GM23338 (cell line): ENCODE results near the gene ZNF836. TPM values are rescaled to one million over a fixed set of nuclear protein-coding genes. Genes with fewer than 3 reads are reported as not detected.

Experiments used
- ATAC-seq: fragments of 200-7000 bp; cut with Tn5 transposase; 3 replicates; pipeline ENCODE4 v1.9.1; 2020
- DNase-seq: peaks from one replicate; pipeline ENCODE4 v3.0.0-alpha.2; 2015; ENCODE audit warnings: low spot score
- H2AFZ ChIP-seq: fragments of 200-600 bp; sonication (generic); 2 replicates; pipeline ENCODE4 v1.8.0; 2016; ENCODE audit warnings: antibody characterized with exemption, mild to moderate bottlenecking, moderate library complexity
- H3F3A ChIP-seq: fragments of 200-600 bp; sonication (generic); replicated peaks from 2 replicates; pipeline ENCODE4 v1.8.0; 2017; ENCODE audit warnings: antibody characterized with exemption, mixed run types, low read depth
- H3K27ac ChIP-seq: fragments of 200-600 bp; sonication (generic); 2 replicates; pipeline ENCODE4 v1.6.1; 2016; ENCODE audit warnings: low read depth
- H3K27me3 ChIP-seq: fragments of 200-600 bp; sonication (generic); 2 replicates; pipeline ENCODE4 v1.8.0; 2016; ENCODE audit warnings: mild to moderate bottlenecking, mixed run types, moderate library complexity; ENCODE audit not compliant: insufficient read depth
- H3K36me3 ChIP-seq: fragments of 200-600 bp; sonication (generic); 2 replicates; pipeline ENCODE4 v1.8.0; 2016; ENCODE audit warnings: mild to moderate bottlenecking; ENCODE audit not compliant: insufficient read depth
- H3K4me1 ChIP-seq: fragments of 200-600 bp; sonication (generic); 2 replicates; pipeline ENCODE4 v1.8.0; 2016; ENCODE audit warnings: mild to moderate bottlenecking, moderate library complexity; ENCODE audit not compliant: insufficient read depth
- H3K4me2 ChIP-seq: fragments of 200-600 bp; sonication (generic); 2 replicates; pipeline ENCODE4 v1.7.1; 2017; ENCODE audit warnings: mixed run types
- H3K4me3 ChIP-seq: fragments of 200-600 bp; sonication (generic); 2 replicates; pipeline ENCODE4 v1.6.1; 2016; ENCODE audit warnings: mixed run types
- H3K79me2 ChIP-seq: fragments of 200-600 bp; sonication (generic); replicated peaks from 2 replicates; pipeline ENCODE4 v1.8.0; 2017; ENCODE audit warnings: mild to moderate bottlenecking; ENCODE audit not compliant: insufficient read depth
- H3K9me2 ChIP-seq: fragments of 200-600 bp; sonication (generic); 2 replicates; pipeline ENCODE4 v1.8.0; 2017; ENCODE audit not compliant: insufficient read depth
- H4K20me1 ChIP-seq: fragments of 200-600 bp; sonication (generic); replicated peaks from 2 replicates; pipeline ENCODE4 v1.8.0; 2017; ENCODE audit warnings: mild to moderate bottlenecking; ENCODE audit not compliant: insufficient read depth
- H3K27ac Mint-ChIP-seq: 2 replicates; pipeline ENCODE4 v1.8.0; 2020; ENCODE audit warnings: inconsistent platforms, mild to moderate bottlenecking, moderate library complexity, mixed read lengths
- H3K27me3 Mint-ChIP-seq: 3 replicates; pipeline ENCODE4 v1.8.0; 2022; ENCODE audit warnings: low read depth, mild to moderate bottlenecking, moderate library complexity, mixed read lengths, inconsistent platforms; ENCODE audit not compliant: insufficient read depth, poor library complexity
- H3K36me3 Mint-ChIP-seq: 3 replicates; pipeline ENCODE4 v1.8.0; 2021; ENCODE audit warnings: low read depth, mild to moderate bottlenecking, inconsistent platforms, moderate library complexity, mixed read lengths
- H3K4me1 Mint-ChIP-seq: 3 replicates; pipeline ENCODE4 v1.8.0; 2020; ENCODE audit warnings: mild to moderate bottlenecking, inconsistent platforms, mixed read lengths
- H3K4me3 Mint-ChIP-seq: 3 replicates; pipeline ENCODE4 v1.8.0; 2021; ENCODE audit warnings: moderate library complexity, mild to moderate bottlenecking, inconsistent platforms, mixed read lengths
- H3K9me3 Mint-ChIP-seq: 3 replicates; pipeline ENCODE4 v1.8.0; 2020; ENCODE audit warnings: moderate library complexity, mild to moderate bottlenecking, inconsistent platforms, mixed read lengths
- CREB1 ChIP-seq: fragments of 250-450 bp; sonication (Bioruptor Pico); IDR thresholded peaks from 2 replicates; pipeline ENCODE4 v1.5.0; 2020; ENCODE audit warnings: low read depth, mild to moderate bottlenecking, moderate library complexity
- EZH2 ChIP-seq: fragments of 200-600 bp; sonication (generic); IDR thresholded peaks from one replicate; pipeline ENCODE4 v1.8.0; 2017; ENCODE audit warnings: antibody characterized with exemption, mild to moderate bottlenecking, low read depth; ENCODE audit not compliant: unreplicated experiment
- NANOG ChIP-seq: IDR thresholded peaks from 2 replicates; pipeline ENCODE4 v1.6.1; 2016; ENCODE audit warnings: antibody characterized with exemption, borderline replicate concordance
- STAT1 ChIP-seq: IDR thresholded peaks from one replicate; pipeline ENCODE4 v1.6.1; 2016; ENCODE audit warnings: antibody characterized with exemption; ENCODE audit not compliant: unreplicated experiment
- ZNF331 ChIP-seq: fragments of 250-450 bp; sonication (Bioruptor Pico); IDR thresholded peaks from 2 replicates; pipeline ENCODE4 v1.5.0; 2020; ENCODE audit warnings: low read depth, mild to moderate bottlenecking, moderate library complexity
- ZNF462 ChIP-seq: fragments of 250-450 bp; sonication (Bioruptor Pico); IDR thresholded peaks from 2 replicates; pipeline ENCODE4 v1.5.0; 2020; ENCODE audit warnings: mild to moderate bottlenecking, moderate library complexity
- polyA plus RNA-seq: library from polyadenylated mRNA; unstranded; fragments of >200 nt; fragmentation: Nextera tagmentation; extraction: Ambion mirVana; gene quantifications from 2 replicates; pipeline ENCODE4 v1.2.1, GENCODE V29; 2016
- total RNA-seq: library from RNA; depleted of rRNA; stranded (reverse); fragments of >200 nt; shearing (Covaris generic); gene quantifications from 2 replicates; pipeline ENCODE4 v1.2.3, GENCODE V29; 2014
- TF ChIP-seq, protein P1 (sequence below): IDR thresholded peaks from 2 replicates; pipeline ENCODE4 v1.6.1; 2016; ENCODE audit warnings: antibody characterized with exemption

The ZNF836 gene
- total and polyA plus RNA-seq, 2 experiments from 2014 or later, result 11.8 to 18.6 TPM

DNA sequence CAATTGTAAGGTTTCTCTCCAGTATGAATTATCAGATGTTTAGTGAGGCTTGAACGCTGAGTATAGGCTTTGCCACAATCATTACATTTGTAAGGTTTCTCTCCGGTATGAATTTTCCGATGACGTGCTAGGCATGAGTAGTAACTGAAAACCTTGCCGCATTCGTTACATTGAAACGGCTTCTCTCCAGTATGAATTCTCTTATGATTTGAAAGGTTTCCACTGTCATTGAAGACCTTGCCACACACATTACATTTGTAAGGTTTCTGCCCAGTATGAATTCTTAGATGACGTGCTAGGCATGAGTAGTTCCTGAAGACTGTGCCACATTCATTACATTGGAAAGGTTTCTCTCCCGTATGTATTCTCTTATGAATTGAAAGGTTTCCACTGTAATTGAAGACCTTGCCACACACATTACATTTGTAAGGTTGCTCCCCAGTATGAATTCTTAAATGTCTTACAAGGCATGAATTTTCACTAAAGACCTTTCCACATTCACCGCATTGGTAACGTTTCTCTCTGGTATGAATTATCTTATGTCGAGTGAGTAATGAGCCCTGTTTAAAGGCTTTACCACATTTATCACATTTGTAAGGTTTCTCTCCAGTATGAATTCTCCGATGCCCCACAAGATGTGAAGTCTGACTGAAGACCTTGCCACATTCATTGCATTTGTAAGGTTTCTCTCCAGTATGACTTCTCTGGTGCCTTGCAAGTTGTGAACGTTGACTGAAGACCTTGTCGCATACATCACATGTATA lies 15.6 kb downstream of the ZNF836 start (continued):
- TF ChIP-seq, protein P1, sequence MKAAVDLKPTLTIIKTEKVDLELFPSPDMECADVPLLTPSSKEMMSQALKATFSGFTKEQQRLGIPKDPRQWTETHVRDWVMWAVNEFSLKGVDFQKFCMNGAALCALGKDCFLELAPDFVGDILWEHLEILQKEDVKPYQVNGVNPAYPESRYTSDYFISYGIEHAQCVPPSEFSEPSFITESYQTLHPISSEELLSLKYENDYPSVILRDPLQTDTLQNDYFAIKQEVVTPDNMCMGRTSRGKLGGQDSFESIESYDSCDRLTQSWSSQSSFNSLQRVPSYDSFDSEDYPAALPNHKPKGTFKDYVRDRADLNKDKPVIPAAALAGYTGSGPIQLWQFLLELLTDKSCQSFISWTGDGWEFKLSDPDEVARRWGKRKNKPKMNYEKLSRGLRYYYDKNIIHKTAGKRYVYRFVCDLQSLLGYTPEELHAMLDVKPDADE, result no peak

DNA sequence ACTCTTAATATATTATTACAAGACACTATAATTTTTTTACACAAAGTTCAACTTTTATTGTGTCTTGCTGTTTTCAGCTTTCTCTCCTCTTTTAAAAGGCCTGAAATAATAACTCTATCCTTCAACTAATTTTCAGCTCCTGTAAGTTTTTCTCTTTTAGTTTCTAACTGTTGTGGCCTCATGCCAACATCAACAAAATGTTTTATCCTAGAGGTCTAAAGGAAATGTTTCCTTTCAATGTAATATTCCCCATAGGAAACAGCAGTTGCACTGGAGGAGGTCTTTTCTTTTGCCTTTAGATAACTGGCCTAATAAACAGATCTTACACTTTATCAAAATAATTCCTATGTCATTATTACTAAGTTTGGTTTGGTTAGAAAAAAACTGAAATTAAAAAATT lies 23.2 kb downstream of the ZNF836 start:
- Histone ChIP-seq H3K9me2 (peaks cover 8% of the 10 kb centered on the region; the same call in 1 of the 2 replicates), H2AFZ (no peak overlapping the region), H3K27me3 (no peaks in the 10 kb centered on the region), H3K4me3 (no peak overlapping the region), H3F3A (no peaks in the 10 kb centered on the region), H3K36me3 (peaks cover 18% of the 10 kb centered on the region; the same call in 1 of the 2 replicates), H3K79me2 (no peaks in the 10 kb centered on the region), H4K20me1 (no peaks in the 10 kb centered on the region), H3K4me1 (no peaks in the 10 kb centered on the region), H3K27ac (no peak overlapping the region), H3K4me2 (no peak overlapping the region)
- H3K27ac Mint-ChIP-seq, result no peak overlapping the region
- DNase-seq, result no peak
- H3K27me3 Mint-ChIP-seq, result no peaks in the 10 kb centered on the region
- peaks cover 83% of the 10 kb centered on the region for H3K9me3 Mint-ChIP-seq
- H3K4me3 Mint-ChIP-seq, result no peak overlapping the region
- H3K4me1 Mint-ChIP-seq, result no peaks in the 10 kb centered on the region
- no peak for TF ChIP-seq NANOG
- no peak for TF ChIP-seq STAT1
- TF ChIP-seq EZH2, result no peak
- no peak for TF ChIP-seq CREB1 (CRISPR knock-in tag)
- TF ChIP-seq ZNF331 (CRISPR knock-in tag), result no peak
- no peak for TF ChIP-seq ZNF462 (CRISPR knock-in tag)
- ATAC-seq, result no peak
- H3K36me3 Mint-ChIP-seq, result peaks cover 48% of the 10 kb centered on the region; the same call in 2 of the 3 replicates
